Measurements from ENCODE around the gene MUC5AC.
"Not testable (repeated sequence)": the region's sequence is repeated elsewhere in the genome, so short reads cannot be mapped to it uniquely, and the experiment has no call there.

The MUC5AC gene

GRCh38 chr11:1178906-1179305 lies 21.2 kb downstream of the MUC5AC start:
- no peak overlapping the region for H3K27ac ChIP-seq
- no peak for TF ChIP-seq CTCF (IDR thresholded peaks at IDR 0.05)
- TF ChIP-seq ZFX (IDR thresholded peaks at IDR 0.05; ENCODE audit: borderline replicate concordance): no peak

GRCh38 chr11:1179641-1180040 lies 21.9 kb downstream of the MUC5AC start:
- no peak overlapping the region for H3K27ac ChIP-seq
- no peak for TF ChIP-seq CTCF (IDR thresholded peaks at IDR 0.05)
- no peak for TF ChIP-seq ZFX (IDR thresholded peaks at IDR 0.05; ENCODE audit: borderline replicate concordance)

- no peak overlapping the region for H3K27ac ChIP-seq
- TF ChIP-seq CTCF (IDR thresholded peaks at IDR 0.05): no peak
Measured at GRCh38 chr11:1180171-1180570, 22.4 kb downstream of the MUC5AC start.

GRCh38 chr11:1180947-1181391 lies 23.2 kb downstream of the MUC5AC start:
- H3K27ac ChIP-seq: no peak overlapping the region
- TF ChIP-seq ZFX (IDR thresholded peaks at IDR 0.05; ENCODE audit: borderline replicate concordance) (no peak), CTCF (IDR thresholded peaks at IDR 0.05) (no peak)

GRCh38 chr11:1181420-1181819 lies 23.7 kb downstream of the MUC5AC start:
- H3K27ac ChIP-seq: no peak overlapping the region
- no peak for TF ChIP-seq CTCF (IDR thresholded peaks at IDR 0.05)
- TF ChIP-seq ZFX (IDR thresholded peaks at IDR 0.05; ENCODE audit: borderline replicate concordance): no peak

GRCh38 chr11:1181853-1182535 lies 24.2 kb downstream of the MUC5AC start:
- H3K27ac ChIP-seq: no peak overlapping the region
- TF ChIP-seq ZFX (IDR thresholded peaks at IDR 0.05; ENCODE audit: borderline replicate concordance) (no peak), CTCF (IDR thresholded peaks at IDR 0.05) (no peak)

- H3K27ac ChIP-seq: not testable (repeated sequence)
Measured at GRCh38 chr11:1184139-1184538, 26.4 kb downstream of the MUC5AC start.

- not testable (repeated sequence) for H3K27ac ChIP-seq
Measured at GRCh38 chr11:1188451-1189130, 30.8 kb downstream of the MUC5AC start.

- H3K27ac ChIP-seq: not testable (repeated sequence)
Measured at GRCh38 chr11:1189816-1190215, 32.1 kb downstream of the MUC5AC start.

GRCh38 chr11:1191786-1192470 lies 34.2 kb downstream of the MUC5AC start:
- not testable (repeated sequence) for H3K27ac ChIP-seq
